PC-9 (cell line): Measurements from ENCODE around the gene OR4D6.

Source experiments
- CTCF ChIP-seq: fragments of 200-600 bp; sonication (generic); conservative IDR thresholded peaks from 2 replicates; pipeline ENCODE4 v1.6.1; 2017; ENCODE audit warnings: mixed run types, antibody characterized with exemption, mild to moderate bottlenecking, moderate library complexity
- EZH2 ChIP-seq: fragments of 200-600 bp; sonication (generic); IDR thresholded peaks from 2 replicates; pipeline ENCODE4 v1.8.0; 2017; ENCODE audit warnings: antibody characterized with exemption, low read depth

GRCh38 chr11:59413646-59414045 is 43.1 kb upstream of the OR4D6 start:
- TF ChIP-seq EZH2 (no peak), CTCF (no peak)
